Activated naive CD4-positive, alpha-beta T cell treated with anti-CD3 and anti-CD28 coated beads, Interleukin-2, amount 50 U/mL, for 16 hours (primary cell): ENCODE measurements around the gene STX10.

Experiments used
- DNase-seq: peaks from one replicate; pipeline ENCODE4 v3.0.0-alpha.2; 2020

Gene STX10

DNA sequence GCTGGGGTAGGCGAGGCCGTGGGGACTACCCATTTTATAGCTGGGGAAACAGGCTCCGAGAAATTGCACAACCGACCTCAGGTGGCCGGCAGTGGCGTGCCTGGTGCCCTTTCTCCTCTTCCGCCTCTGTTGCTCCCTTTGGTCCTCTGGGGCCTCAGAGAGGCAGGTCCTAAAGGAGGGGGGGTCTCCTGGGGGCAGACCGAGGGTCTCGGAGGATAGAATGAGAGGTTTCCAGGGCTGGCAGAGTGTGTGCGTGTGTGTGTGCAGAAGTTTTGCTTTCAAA lies 11.3 kb downstream of the STX10 start:
- DNase-seq = no peak

DNA sequence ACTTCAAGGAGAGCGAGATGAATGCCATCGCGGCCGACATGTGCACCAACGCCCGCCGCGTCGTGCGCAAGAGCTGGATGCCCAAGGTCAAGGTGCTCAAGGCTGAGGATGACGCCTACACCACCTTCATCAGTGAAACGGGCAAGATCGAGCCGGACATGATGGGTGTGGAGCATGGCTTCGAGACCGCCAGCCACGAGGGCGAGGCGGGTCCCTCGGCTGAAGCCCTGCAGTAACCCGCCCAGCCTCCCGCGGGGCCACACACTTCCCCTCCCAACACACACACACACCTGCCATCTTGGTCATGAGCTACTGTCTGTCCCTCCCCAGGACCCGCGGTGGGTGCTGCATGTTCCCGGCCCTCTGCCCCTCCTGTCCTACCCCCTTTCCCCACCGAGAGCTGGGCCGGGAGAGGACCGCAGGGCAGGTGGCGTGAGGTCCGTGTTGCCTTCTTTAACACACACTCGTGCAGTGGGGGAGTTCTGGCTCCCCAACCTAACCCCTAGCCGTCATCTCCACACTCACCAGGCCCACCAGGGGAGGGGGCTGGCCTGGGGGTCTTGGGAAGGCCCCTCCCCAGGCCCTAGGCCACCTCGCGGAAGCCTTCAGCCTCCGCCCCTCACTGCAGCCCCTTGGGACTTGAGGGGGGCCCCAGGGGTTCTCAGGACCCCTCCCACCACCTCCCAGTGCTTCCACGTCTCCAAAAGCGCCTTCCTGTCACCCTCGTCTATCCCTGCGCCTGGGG lies 11.8 kb downstream of the STX10 start:
- no peak for DNase-seq

DNA sequence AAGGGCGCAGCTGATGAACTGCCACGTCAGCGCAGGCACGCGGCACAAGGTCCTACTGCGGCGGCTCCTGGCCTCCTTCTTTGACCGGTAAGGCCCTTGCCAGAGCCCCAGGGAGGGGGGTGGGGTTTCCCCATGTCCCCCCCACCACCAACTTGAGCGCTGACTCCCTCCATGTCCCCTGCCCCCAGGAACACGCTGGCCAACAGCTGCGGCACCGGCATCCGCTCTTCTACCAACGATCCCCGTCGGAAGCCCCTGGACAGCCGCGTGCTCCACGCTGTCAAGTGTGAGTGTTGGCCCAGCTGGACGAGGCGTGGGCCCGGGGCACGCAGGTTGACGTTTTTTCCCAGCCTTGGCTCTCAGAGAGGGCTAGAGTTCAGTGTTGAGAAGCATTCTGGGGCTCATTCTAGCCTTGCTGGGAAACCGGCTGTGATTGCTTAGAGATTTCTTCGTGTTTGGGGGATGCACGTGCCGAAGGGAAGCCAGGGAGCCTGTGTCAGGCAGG lies 12.8 kb downstream of the STX10 start:
- DNase-seq = no peak

GRCh38 chr19:13135068-13136062 lies 14.8 kb downstream of the STX10 start:
- no peak for DNase-seq

DNA sequence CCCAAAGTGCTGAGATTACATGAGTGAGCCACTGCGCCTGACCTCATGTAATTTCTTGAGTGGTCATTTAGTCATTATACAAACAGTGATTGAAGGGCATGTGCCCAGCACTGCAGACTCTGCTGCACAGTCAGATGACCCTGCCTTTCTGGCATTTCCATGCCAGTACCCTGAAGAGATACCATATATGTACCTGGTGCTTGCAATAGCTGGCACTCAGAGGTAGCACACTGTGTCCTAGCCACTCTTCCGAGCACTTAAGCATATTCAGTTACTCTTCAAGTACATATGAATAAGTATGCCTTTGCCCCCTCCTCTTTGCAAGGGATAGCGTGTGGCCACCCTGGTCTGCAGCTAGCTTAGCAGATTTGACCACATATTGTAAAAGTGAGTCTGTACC lies 15.5 kb downstream of the STX10 start:
- no peak for DNase-seq

DNA sequence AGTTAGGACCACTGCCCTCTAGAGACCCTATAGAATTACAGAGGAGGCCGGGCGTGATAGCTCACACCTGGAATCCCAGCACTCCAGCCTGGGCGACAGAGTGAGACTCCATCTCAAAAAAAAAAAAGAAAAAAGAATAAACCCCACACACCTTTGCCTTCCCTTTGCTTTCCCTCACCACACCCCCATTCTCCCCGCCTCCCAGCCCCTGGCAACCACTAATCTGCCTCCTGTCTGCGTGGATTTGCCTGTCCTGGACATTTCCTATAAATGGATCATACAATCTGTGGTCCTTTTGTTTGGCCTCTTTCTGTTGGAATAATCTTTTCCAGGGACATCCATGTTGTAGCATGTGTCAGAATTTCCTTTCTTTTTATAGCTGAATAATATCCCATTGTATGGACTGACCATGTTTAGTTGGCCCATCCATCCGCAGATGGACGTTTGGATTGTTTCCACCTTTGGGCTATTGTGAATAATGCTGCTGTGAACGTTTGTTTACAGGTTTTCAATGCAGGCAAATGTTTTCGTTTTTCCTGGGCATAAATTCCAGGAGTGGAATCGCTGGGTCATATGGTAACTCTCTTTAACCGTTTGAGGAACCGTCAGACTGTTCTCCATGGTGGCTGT lies 16.8 kb downstream of the STX10 start:
- DNase-seq = no peak

GRCh38 chr19:13132471-13133180 lies 17.5 kb downstream of the STX10 start:
- peak; percentile 30 for DNase-seq

DNA sequence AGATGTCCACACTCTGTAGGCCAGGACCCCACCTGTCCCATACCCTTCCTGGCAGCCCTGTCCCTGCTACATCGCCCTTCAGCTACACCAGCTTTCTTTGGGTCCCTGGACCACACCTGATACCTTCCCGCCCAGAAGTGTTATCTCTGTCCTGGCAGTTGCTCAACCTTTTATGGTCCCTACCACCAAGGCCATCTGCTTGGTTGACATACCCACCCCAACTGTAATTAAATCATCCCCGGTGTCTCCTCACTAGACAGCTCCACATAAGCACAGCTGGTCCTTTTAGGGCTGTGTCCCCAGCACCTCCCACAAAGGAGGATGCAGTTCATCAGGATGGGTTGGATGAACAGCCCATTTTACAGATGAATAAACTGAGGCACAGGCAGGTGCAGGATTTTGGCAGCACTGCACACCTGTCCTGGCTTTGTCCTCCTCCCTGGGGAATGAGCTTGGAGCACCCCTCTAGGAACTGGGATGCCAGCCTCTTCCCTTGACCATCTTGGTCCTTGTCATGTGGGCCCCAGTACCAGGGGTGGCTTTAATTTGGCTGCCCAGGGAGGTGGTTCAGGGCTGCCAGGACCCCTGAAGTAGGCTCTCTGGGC lies 19.2 kb downstream of the STX10 start:
- DNase-seq = no peak

GRCh38 chr19:13129384-13129783 lies 20.8 kb downstream of the STX10 start:
- DNase-seq = no peak

DNA sequence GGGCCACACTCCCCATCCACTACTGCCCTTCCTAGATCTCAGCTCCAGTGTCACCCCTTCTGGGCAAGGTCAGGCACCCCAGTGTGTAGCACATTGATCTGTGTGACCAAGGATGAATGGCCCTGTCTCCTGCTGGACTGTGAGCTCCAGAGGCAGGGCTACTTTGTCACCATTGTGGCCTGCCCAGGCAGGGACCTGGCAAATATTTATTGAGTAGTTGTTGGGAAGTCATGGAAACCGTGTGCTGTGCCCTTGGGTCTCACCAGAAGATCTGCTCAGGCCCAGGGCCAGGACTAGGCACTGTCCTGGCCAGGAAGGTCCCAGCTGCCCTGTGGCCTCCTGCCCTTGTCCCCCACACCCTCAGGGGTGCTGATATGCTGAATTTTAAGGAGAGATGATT lies 21.6 kb downstream of the STX10 start:
- DNase-seq = no peak

- no peak for DNase-seq
These were observed 22.2 kb downstream of the STX10 start for GRCh38 chr19:13127811-13128575.

GRCh38 chr19:13127051-13127450 lies 23.1 kb downstream of the STX10 start:
- DNase-seq = no peak

- DNase-seq = no peak
These were observed 26.9 kb downstream of the STX10 start for GRCh38 chr19:13122980-13123957.

- no peak for DNase-seq
These were observed 27.8 kb downstream of the STX10 start for GRCh38 chr19:13122275-13122878.

GRCh38 chr19:13121551-13122274 lies 28.5 kb downstream of the STX10 start:
- DNase-seq = no peak

- no peak for DNase-seq
These were observed 29.4 kb downstream of the STX10 start for GRCh38 chr19:13120817-13121216.

DNA sequence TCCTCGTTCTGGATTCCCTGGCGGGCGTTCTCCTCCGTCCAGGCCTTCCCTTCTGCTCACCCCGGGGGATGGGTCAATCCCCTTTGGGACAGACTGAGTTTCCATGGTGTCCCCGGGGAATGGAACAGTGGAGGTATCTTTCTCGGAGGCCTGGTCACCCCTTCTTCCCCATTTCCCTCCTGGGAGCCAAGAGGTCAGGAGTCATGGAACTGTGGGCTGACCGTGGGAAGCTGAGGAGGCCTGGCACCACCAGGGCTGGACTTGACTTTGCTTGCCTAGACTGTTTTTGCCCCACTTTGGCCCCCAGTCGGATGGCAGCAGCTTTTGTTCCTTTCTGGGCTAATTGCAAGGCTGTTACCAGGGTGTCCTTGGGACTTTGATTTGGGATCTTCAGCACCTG lies 30.1 kb downstream of the STX10 start:
- DNase-seq = no peak

GRCh38 chr19:13119627-13120026 lies 30.5 kb downstream of the STX10 start:
- no peak for DNase-seq
